ENCODE data around the gene TRUB1.

DNA sequence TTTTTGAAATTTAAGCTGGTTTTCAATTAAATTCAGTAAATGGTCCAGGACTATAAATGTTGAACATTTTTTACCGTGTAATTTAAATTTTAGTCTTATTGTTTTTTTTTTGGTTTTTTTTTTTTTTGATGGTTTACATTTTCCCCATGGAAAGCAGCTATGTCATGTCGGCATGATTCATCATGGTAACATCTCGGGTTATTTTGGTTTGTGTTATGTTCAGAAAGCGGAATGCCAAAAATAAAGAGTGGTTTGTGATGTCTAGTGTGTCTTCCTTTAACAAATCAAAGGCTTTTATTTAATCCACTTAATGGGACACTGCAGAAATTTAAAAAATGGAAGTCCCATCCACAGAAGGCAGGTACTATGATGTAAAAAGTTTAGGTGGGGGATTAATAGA lies 58.5 kb downstream of the TRUB1 start:
- TF ChIP-seq EZH2 (IDR thresholded peaks at IDR 0.05; ENCODE audit: borderline replicate concordance, low read length) (no peak), CTCF (conservative IDR thresholded peaks at IDR 0.05 in 1 of 2, IDR thresholded peaks at IDR 0.05 in 1 of 2; ENCODE audit: extremely low read depth in 1 of 2, insufficient read depth in 1 of 2, low read depth in 1 of 2, low read length in 2 of 2) (no peak)
